Measurements from ENCODE around the gene ANAPC10.

ANAPC10 gene

DNA sequence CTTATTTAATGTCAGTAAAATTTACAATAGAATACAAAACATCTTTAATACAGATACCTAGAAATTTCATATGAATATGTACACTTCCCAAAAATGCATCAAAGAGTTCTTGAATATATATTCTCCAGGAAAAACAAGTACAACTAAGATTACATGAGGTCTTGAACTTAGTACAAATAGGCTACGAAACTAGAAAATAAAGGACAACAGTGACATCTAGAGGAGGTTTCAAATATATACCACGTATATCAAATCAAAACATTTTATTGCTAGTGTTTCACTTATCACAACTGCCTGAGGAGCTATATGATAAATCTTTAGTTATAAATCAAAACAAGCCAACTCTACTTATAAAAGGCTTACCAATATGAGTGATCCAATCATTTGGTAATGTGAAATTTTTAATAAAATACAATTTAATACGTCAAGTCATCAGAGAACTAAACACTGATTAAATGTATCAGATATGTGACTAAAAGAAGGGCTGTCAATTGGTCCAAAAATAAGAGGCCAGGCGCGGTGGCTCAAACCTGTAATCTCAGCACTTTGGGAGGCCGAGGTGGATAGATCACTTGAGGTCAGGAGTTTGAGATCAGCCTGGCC is 36.6 kb downstream of the ANAPC10 start:
- TF ChIP-seq, protein P1, sequence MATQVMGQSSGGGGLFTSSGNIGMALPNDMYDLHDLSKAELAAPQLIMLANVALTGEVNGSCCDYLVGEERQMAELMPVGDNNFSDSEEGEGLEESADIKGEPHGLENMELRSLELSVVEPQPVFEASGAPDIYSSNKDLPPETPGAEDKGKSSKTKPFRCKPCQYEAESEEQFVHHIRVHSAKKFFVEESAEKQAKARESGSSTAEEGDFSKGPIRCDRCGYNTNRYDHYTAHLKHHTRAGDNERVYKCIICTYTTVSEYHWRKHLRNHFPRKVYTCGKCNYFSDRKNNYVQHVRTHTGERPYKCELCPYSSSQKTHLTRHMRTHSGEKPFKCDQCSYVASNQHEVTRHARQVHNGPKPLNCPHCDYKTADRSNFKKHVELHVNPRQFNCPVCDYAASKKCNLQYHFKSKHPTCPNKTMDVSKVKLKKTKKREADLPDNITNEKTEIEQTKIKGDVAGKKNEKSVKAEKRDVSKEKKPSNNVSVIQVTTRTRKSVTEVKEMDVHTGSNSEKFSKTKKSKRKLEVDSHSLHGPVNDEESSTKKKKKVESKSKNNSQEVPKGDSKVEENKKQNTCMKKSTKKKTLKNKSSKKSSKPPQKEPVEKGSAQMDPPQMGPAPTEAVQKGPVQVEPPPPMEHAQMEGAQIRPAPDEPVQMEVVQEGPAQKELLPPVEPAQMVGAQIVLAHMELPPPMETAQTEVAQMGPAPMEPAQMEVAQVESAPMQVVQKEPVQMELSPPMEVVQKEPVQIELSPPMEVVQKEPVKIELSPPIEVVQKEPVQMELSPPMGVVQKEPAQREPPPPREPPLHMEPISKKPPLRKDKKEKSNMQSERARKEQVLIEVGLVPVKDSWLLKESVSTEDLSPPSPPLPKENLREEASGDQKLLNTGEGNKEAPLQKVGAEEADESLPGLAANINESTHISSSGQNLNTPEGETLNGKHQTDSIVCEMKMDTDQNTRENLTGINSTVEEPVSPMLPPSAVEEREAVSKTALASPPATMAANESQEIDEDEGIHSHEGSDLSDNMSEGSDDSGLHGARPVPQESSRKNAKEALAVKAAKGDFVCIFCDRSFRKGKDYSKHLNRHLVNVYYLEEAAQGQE (IDR thresholded peaks at IDR 0.05; ENCODE audit: insufficient read depth in 1 of 2, low read depth in 2 of 2, low read length in 2 of 2) = no peak
- TF ChIP-seq FOXP2 (optimal IDR thresholded peaks at IDR 0.05; ENCODE audit: borderline replicate concordance, extremely low read depth, extremely low read length, insufficient read depth) = no peak
- TF ChIP-seq TAF1 (IDR thresholded peaks at IDR 0.05; ENCODE audit: borderline replicate concordance, insufficient read depth, low read length) = no peak
- no peak for TF ChIP-seq SIN3A (IDR thresholded peaks at IDR 0.05; ENCODE audit: borderline replicate concordance, insufficient read depth, low read length)
- no peak for TF ChIP-seq POLR2AphosphoS5 (IDR thresholded peaks at IDR 0.05; ENCODE audit: low read depth, low read length)

DNA sequence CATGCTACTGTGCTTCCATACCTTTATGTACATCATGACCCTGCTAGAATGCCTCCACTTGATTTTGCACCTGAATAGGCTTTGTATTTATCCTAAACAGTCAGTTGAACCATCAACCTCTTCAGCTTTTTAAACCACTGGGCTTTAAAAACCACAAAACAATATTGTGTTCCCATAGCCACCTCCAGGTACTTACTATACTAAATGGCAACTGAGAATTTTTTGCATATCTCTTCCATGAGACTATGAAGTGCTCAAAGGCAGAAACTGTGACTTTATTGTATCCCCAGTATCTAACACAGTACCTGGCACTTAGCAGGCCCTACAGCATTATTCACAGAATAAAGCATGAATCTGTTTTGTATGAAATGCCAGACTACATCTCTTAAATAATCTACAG is 39.7 kb downstream of the ANAPC10 start:
- TF ChIP-seq FOXP2 (optimal IDR thresholded peaks at IDR 0.05; ENCODE audit: borderline replicate concordance, extremely low read depth, extremely low read length, insufficient read depth) = no peak
- no peak for TF ChIP-seq SIN3A (IDR thresholded peaks at IDR 0.05; ENCODE audit: borderline replicate concordance, insufficient read depth, low read length)
- no peak for TF ChIP-seq POLR2AphosphoS5 (IDR thresholded peaks at IDR 0.05; ENCODE audit: low read depth, low read length)
- TF ChIP-seq, protein P1 (IDR thresholded peaks at IDR 0.05; ENCODE audit: insufficient read depth in 1 of 2, low read depth in 2 of 2, low read length in 2 of 2) = no peak
- no peak for TF ChIP-seq TAF1 (IDR thresholded peaks at IDR 0.05; ENCODE audit: borderline replicate concordance, insufficient read depth, low read length)

- TF ChIP-seq POLR2AphosphoS5 (IDR thresholded peaks at IDR 0.05; ENCODE audit: low read depth, low read length) (no peak), SIN3A (IDR thresholded peaks at IDR 0.05; ENCODE audit: borderline replicate concordance, insufficient read depth, low read length) (no peak), TAF1 (IDR thresholded peaks at IDR 0.05; ENCODE audit: borderline replicate concordance, insufficient read depth, low read length) (no peak), FOXP2 (optimal IDR thresholded peaks at IDR 0.05; ENCODE audit: borderline replicate concordance, extremely low read depth, extremely low read length, insufficient read depth) (no peak)
Observed at GRCh38 chr4:145056325-145057130, 41.5 kb downstream of the ANAPC10 start.

DNA sequence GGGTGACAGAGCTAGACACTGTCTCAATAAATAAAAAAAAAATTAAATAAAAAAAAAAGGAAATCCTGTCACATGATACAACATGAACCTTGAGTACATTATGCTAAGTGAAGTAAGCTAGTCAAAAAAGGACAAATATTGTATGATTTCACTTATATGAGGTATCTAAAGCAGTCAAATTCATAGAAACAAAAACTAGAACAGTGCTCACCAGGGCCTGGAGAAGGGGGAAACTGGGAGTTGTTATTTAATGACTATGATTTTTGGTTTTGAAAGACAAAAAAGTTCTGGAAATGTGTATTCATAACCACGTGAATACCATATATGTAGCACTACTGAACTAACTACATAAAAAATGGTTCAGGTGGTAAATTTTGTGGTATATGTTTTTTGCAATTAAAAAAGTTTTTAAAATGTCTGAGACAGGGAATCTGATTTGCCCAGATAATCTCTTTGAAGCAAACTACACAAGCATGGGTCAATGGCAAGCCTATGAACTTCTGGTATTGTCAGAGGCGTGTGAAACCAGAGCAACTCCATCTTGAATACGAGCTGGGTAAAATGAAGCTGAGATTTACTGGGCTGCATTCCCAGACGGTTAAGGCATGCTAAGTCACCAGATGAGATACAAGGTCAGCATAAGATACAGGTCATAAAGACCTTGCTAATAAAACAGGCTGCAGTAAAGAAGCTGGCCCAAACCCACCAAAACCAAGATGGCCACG is 42.3 kb downstream of the ANAPC10 start:
- TF ChIP-seq FOXP2 (optimal IDR thresholded peaks at IDR 0.05; ENCODE audit: borderline replicate concordance, extremely low read depth, extremely low read length, insufficient read depth) (no peak), POLR2AphosphoS5 (IDR thresholded peaks at IDR 0.05; ENCODE audit: low read depth, low read length) (no peak), TAF1 (IDR thresholded peaks at IDR 0.05; ENCODE audit: borderline replicate concordance, insufficient read depth, low read length) (no peak), SIN3A (IDR thresholded peaks at IDR 0.05; ENCODE audit: borderline replicate concordance, insufficient read depth, low read length) (no peak)
- TF ChIP-seq, protein P1 (IDR thresholded peaks at IDR 0.05; ENCODE audit: insufficient read depth in 1 of 2, low read depth in 2 of 2, low read length in 2 of 2) = no peak

GRCh38 chr4:145049241-145049640 is 48.8 kb downstream of the ANAPC10 start:
- TF ChIP-seq POLR2AphosphoS5 (IDR thresholded peaks at IDR 0.05; ENCODE audit: low read depth, low read length) (no peak), TAF1 (IDR thresholded peaks at IDR 0.05; ENCODE audit: borderline replicate concordance, insufficient read depth, low read length) (no peak), SIN3A (IDR thresholded peaks at IDR 0.05; ENCODE audit: borderline replicate concordance, insufficient read depth, low read length) (no peak), FOXP2 (optimal IDR thresholded peaks at IDR 0.05; ENCODE audit: borderline replicate concordance, extremely low read depth, extremely low read length, insufficient read depth) (no peak)
- TF ChIP-seq, protein P1 (IDR thresholded peaks at IDR 0.05; ENCODE audit: insufficient read depth in 1 of 2, low read depth in 2 of 2, low read length in 2 of 2) = no peak
